HG02943 (cell line): ENCODE measurements around the gene ARID3C.
A peak's percentile ranks its signal among the peaks of the same experiment; 100 is the strongest.
"Not testable (repeated sequence)": the region's sequence is repeated elsewhere in the genome, so short reads cannot be mapped to it uniquely, and the experiment has no call there.

Source experiments
- ATAC-seq: cut with Tn5 transposase; IDR thresholded peaks from one replicate; pipeline ENCODE4 v1.9.1; 2021; ENCODE audit warnings: mild to moderate bottlenecking, low read depth, moderate library complexity; ENCODE audit not compliant: unreplicated experiment

ARID3C gene

DNA sequence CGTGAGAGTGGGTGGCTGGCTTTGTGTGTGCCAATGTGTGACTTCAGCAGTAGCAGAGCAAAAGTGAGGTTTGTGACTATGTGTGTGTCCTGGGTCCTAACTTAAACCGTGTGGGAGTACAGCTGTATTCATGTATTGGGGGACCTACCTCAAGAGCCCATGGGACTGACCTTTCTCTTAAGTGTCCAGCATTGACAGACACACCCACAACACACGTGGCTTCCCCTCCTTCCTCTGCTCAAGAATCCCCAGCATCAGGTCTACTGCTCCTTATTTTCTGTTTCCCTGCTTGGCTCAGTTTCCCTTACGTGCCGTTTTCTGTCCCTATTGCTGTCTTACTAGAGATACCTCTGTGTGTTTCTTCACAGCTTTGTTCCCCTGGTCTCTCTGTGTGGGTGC lies 23.7 kb upstream of the ARID3C start:
- no peak for ATAC-seq

DNA sequence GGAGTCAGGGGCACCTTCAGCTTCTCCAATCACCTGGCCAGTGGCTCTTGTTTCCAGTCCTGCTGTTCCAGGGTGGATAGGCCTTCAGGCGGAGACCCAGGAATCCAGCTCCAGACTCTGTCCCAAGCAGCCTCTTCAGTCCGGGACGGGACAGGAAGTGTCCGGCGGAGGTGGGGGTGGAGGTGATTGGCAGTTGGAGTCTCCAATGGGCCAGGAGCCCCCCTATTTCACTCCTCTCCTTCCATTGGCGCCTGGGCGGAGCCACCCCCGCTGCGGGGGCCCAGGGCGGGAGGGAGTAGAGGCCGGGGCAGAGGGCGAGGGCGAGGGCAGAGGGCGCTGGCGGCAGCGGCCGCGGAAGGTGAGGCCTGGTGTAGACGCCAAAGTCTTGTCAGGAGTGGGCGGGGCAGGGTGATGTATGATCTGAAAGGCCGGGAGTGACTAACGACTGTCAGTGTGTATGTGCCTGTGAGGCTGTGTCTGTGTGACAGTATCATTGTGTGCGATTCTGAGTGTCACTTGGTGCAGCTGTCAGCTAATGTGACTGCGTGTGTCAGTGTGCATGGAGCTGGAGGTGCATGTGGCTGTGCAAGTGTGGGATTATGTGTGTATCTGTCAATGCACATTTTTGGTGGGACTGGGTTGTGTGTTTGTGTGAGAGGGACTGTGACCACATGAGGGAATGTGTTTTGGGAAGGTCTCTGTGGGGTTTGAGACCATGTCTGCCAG lies 23.2 kb upstream of the ARID3C start, which contains the start of gene IL11RA:
TSS of gene IL11RA (plus strand) at position 310 of the 726 bp plus-strand sequence. CDS start 3,033 bp downstream, outside the sequence.
- no peak for ATAC-seq

DNA sequence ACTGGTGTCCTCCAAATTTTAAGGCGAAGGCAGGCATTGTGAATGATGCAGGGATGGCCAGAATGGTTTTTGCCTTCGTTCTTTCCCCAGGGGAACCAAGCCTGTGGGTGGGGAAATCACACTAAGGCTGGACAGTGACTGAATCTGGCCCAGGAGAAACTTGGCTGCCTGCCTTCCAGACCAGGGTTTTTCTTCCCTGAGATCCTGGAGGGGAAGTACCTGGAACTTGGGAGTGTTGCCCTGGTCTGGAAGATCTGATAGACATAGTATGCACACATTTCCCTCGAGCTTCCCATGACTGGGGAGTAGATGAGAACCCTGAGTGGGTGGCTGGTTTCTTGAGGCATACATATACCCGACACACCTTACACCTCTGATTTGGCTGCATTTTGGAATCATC lies 22.5 kb upstream of the ARID3C start:
- ATAC-seq: no peak

GRCh38 chr9:34650816-34651215 lies 21.9 kb upstream of the ARID3C start:
- ATAC-seq: no peak

DNA sequence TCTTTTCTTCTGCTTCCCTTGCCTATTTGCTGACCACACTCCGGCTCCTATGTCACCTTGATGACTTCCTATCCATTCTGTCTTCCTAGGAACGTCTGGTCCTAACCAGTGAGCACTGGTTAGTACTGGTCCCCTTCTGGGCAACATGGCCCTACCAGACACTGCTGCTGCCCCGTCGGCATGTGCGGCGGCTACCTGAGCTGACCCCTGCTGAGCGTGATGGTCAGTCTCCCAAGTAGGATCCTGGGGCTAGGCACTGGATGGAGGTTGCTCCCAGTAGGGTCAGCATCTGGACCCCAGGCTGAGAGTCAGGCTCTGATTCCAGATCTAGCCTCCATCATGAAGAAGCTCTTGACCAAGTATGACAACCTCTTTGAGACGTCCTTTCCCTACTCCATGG lies 19.8 kb upstream of the ARID3C start:
- ATAC-seq: no peak

- no peak for ATAC-seq
Measured at GRCh38 chr9:34647651-34648050, 18.8 kb upstream of the ARID3C start.

GRCh38 chr9:34647084-34647403 lies 18.2 kb upstream of the ARID3C start:
- ATAC-seq: no peak

DNA sequence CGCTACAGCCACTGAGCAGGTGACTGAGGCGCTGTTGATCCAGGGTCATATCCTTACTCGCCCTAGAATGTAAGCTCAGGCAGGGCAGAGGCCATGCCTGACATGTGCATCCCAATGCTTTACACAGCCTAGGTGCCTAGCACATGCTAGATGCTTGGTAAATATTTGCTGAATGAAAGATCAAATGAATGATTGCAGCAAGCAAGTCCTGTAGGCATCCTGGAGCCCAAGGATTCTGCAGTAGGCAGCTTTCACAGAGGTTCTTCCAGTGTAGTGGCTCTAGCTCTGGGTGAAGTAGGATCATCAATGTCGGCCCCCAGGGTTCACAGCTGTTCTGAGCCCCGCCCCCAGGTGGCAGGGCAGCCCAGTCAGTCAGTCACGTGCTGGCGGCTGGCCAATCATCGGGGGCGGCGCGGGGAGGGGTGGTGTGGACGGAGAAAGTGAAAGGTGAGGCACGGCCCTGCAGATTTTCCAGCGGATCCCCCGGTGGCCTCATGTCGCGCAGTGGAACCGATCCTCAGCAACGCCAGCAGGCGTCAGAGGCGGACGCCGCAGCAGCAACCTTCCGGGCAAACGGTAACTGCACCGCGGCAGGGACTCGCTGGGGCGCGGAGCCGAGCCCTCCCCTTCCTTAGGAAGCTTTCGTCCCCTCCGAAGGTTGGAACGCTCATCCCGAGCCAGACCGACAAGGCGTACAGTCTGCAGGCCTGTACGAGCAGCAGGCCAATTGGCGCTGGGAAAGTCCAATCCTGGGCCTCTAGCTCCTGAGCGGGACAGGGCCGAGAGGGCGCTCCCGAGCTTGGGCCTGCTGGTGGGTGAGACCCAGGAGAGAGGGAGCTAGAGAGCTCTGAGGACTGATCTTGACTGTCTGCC lies 17.6 kb upstream of the ARID3C start, which contains the start of gene GALT:
TSS of gene GALT (plus strand) at position 465 of the 873 bp plus-strand sequence. CDS start at position 495, 30 bp downstream.
- ATAC-seq: peak; percentile 92

DNA sequence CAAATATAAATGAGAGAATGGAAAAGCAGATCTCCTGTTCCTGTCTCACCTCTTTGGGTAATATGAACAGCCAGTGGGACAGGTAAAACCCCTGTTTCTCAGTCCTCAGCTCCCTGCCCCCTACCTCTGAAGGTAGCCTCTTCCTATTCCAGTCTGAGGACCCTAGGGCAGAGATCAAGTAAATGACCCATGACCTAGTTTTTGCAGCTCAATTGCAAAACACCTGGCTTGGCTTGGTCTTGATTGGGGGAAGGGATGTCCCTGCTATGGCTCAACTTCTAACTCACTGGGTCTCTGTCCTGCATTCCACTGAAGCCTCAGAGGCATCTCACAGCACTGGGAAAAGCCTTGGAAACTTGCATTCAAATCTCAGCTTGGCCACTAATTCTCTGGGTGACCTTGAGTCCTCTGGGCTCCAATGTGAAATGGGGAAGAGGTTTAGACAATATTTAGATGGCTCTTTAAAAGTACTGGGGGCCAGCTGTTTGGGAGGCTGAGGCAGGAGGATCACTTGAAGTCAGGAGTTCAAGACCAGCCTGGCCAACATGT lies 16.0 kb upstream of the ARID3C start:
- no peak for ATAC-seq

DNA sequence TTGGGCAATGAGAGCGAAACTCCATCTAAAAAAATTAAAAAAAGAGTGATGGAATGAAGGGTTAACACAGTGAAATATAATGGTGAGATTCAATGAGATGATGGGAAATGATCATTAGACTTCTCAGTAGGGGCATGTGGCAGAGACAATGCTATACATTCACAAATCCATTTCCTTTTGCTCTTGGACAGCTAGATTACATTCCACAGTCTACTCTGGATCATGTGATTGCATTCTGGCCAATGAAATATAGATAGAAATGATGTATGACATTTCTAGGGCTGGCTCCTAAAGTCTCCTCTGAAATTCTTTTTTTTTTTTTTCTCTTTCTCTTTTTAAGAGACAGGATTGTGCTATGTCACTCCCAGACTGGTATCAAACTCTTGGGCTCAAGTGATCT lies 13.8 kb upstream of the ARID3C start:
- ATAC-seq: no peak

- ATAC-seq: not testable (repeated sequence)
Measured at GRCh38 chr9:34639322-34639721, 10.5 kb upstream of the ARID3C start.

DNA sequence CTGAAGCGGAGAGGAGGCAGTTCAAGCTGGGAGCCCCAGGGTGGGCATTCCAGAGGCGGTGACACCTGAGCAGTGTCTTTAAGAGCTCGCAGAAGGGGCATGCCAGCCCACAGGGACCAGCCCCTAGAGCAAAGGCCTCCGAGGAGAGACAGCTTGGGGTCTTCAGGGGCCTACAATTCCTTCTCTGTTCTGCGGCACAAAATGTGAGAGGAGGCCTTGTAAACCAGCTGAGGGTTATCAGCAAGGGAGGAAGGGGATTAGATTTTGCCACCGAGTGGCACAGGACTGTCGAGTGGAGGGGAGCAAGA lies 9.2 kb upstream of the ARID3C start:
- no peak for ATAC-seq

DNA sequence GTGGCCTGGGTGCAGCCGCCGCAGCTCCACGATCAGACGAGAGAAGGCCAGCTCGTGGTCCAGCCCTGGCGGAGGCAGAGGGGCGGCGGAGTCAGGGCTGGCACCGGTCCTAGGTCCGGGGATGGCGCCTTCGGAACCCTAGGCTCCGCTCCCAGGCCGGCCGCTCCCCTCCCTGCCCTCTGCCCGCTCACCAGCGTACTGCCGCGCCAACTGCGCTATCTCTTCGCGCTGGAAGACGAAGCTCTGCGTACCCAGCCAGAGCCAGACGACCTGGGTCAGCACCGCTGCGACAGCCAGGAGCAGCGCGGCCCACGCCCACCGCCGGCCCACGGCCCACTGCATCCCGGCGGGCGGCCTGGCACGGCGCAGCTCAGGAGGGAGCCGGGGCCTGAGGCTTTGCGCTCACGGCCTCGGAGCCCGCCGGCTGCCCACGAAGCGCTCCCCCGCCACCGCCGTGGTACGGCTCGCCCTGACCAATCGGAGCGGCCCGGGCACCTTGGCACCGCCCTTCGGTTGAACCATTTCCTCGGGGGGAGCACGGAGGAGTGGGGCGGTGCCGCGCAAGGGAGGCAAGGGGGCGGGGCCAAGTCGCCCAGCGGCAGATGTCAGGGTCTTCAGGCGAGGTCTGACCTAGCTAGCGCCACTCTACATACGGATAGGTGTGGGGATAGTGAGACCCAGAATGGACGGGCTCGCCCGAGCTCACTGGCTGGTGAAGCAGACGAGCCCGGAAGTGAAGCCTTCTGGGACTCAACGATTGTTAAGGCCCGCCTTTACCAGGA lies 8.7 kb upstream of the ARID3C start, which contains the start of gene SIGMAR1:
TSS of gene SIGMAR1 (minus strand) at position 432 of the 782 bp plus-strand sequence. CDS start at position 342, 90 bp downstream.
- ATAC-seq: peak; percentile 81

GRCh38 chr9:34636791-34637355 lies 8.0 kb upstream of the ARID3C start:
- ATAC-seq: peak; percentile 10

- ATAC-seq: no peak
Measured at GRCh38 chr9:34635556-34635955, 6.7 kb upstream of the ARID3C start.

DNA sequence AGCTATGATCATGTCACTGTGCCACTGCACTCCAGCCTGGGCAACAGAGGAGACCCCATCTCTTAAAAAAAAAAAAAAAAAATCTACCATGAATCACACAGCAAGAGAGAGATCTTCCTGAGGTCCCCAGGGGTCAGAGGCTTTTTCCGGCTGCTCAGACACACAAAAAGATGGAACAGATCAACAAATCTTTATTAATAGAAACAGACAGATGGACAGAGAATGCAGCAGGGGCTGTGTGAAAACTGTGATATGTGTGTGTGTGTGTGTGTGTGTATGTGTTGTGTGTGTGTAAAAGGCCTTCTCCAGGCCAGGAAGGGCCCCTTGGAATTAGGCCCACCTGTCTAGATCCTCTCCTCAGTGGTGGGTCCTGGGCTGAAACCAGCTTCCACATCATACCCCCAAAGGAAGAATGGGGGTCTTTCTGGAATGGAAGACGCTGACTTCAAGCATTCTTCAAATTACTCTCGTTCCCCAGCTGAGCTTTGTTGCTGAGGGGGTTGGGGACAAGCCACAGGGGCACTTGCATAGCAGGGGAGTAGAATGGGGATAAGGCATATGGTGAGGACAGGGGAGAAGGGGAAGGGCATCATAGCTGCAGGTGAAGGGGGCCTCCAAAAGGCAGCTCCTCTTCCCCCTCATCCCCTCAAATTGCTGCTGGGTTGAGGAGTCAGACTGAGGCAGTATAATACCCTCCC lies 5.8 kb upstream of the ARID3C start:
- no peak for ATAC-seq

- ATAC-seq: no peak
Measured at GRCh38 chr9:34633851-34634550, 5.1 kb upstream of the ARID3C start.

GRCh38 chr9:34633166-34633565 lies 4.3 kb upstream of the ARID3C start:
- no peak for ATAC-seq
